ENCODE data around the gene LSAMP. TPM values are rescaled to one million over a fixed set of nuclear protein-coding genes. Genes with fewer than 3 reads are reported as not detected.

LSAMP gene
- total and polyA plus RNA-seq, 9 of the 15 experiments (the other 6 are each of a cell fraction or from before 2014, with no cell fraction given) = 0.09 to 0.11 TPM; not detected in 7

- in situ Hi-C loops (cut with MboI) = no loop called here
- TF ChIP-seq TARDBP (IDR thresholded peaks at IDR 0.05) = no peak
- no peak for TF ChIP-seq RBM15 (IDR thresholded peaks at IDR 0.05; ENCODE audit: insufficient read depth, low read length)
- TF ChIP-seq, protein P1, sequence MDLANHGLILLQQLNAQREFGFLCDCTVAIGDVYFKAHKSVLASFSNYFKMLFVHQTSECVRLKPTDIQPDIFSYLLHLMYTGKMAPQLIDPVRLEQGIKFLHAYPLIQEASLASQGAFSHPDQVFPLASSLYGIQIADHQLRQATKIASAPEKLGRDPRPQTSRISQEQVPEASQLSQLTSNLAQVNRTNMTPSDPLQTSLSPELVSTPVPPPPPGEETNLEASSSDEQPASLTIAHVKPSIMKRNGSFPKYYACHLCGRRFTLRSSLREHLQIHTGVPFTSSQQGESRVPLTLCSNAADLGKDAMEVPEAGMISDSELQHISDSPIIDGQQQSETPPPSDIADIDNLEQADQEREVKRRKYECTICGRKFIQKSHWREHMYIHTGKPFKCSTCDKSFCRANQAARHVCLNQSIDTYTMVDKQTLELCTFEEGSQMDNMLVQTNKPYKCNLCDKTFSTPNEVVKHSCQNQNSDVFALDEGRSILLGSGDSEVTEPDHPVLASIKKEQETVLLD (IDR thresholded peaks at IDR 0.05) = no peak
- TF ChIP-seq ZSCAN29 (IDR thresholded peaks at IDR 0.05) = no peak
- TF ChIP-seq MBD1 (CRISPR knock-in tag; IDR thresholded peaks at IDR 0.05) = no peak
- TF ChIP-seq, protein P2, sequence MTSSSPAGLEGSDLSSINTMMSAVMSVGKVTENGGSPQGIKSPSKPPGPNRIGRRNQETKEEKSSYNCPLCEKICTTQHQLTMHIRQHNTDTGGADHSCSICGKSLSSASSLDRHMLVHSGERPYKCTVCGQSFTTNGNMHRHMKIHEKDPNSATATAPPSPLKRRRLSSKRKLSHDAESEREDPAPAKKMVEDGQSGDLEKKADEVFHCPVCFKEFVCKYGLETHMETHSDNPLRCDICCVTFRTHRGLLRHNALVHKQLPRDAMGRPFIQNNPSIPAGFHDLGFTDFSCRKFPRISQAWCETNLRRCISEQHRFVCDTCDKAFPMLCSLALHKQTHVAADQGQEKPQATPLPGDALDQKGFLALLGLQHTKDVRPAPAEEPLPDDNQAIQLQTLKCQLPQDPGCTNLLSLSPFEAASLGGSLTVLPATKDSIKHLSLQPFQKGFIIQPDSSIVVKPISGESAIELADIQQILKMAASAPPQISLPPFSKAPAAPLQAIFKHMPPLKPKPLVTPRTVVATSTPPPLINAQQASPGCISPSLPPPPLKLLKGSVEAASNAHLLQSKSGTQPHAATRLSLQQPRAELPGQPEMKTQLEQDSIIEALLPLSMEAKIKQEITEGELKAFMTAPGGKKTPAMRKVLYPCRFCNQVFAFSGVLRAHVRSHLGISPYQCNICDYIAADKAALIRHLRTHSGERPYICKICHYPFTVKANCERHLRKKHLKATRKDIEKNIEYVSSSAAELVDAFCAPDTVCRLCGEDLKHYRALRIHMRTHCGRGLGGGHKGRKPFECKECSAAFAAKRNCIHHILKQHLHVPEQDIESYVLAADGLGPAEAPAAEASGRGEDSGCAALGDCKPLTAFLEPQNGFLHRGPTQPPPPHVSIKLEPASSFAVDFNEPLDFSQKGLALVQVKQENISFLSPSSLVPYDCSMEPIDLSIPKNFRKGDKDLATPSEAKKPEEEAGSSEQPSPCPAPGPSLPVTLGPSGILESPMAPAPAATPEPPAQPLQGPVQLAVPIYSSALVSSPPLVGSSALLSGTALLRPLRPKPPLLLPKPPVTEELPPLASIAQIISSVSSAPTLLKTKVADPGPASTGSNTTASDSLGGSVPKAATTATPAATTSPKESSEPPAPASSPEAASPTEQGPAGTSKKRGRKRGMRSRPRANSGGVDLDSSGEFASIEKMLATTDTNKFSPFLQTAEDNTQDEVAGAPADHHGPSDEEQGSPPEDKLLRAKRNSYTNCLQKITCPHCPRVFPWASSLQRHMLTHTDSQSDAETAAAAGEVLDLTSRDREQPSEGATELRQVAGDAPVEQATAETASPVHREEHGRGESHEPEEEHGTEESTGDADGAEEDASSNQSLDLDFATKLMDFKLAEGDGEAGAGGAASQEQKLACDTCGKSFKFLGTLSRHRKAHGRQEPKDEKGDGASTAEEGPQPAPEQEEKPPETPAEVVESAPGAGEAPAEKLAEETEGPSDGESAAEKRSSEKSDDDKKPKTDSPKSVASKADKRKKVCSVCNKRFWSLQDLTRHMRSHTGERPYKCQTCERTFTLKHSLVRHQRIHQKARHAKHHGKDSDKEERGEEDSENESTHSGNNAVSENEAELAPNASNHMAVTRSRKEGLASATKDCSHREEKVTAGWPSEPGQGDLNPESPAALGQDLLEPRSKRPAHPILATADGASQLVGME (CRISPR knock-in tag; IDR thresholded peaks at IDR 0.05) = no peak
- TF ChIP-seq GABPA (tag; conservative IDR thresholded peaks at IDR 0.05; ENCODE audit: low read depth) = no peak
- TF ChIP-seq FUS (optimal IDR thresholded peaks at IDR 0.05; ENCODE audit: low read depth, low read length) = no peak
- TF ChIP-seq TCF3 (CRISPR knock-in tag; IDR thresholded peaks at IDR 0.05) = no peak
- TF ChIP-seq ZNF197 (CRISPR knock-in tag; IDR thresholded peaks at IDR 0.05; ENCODE audit: low read depth) = no peak
- TF ChIP-seq FIP1L1 (IDR thresholded peaks at IDR 0.05; ENCODE audit: low read depth, low read length, poor library complexity, severe bottlenecking) = no peak
- no peak for TF ChIP-seq ZBTB17 (CRISPR knock-in tag; IDR thresholded peaks at IDR 0.05)
- no peak for TF ChIP-seq NEUROD1 (IDR thresholded peaks at IDR 0.05; ENCODE audit: borderline replicate concordance, low read depth, low read length, partially characterized antibody)
- no peak for TF ChIP-seq HDAC3 (IDR thresholded peaks at IDR 0.05; ENCODE audit: borderline replicate concordance, partially characterized antibody)
- TF ChIP-seq PPARD (CRISPR knock-in tag; IDR thresholded peaks at IDR 0.05) = no peak
- TF ChIP-seq OTX1 (CRISPR knock-in tag; IDR thresholded peaks at IDR 0.05) = no peak
These were observed 684.6 kb downstream of the LSAMP start for GRCh38 chr3:115760716-115761115.

More at GRCh38 chr3:115760716-115761115, 684.6 kb downstream of the LSAMP start:
- no TSS peak for BruUV-seq (replicated peaks)
- no peaks in the 10 kb centered on the region for H3K9me1 ChIP-seq (ENCODE audit: control insufficient read depth, insufficient read depth, low read length)
- H3K9ac ChIP-seq (ENCODE audit: insufficient read depth in 1 of 2, low read depth in 2 of 2, low read length in 2 of 2) = no peak overlapping the region
- H3K27me3 ChIP-seq (ENCODE audit: control insufficient read depth in 2 of 2, insufficient read depth in 2 of 2, low read length in 2 of 2) = no peaks in the 10 kb centered on the region
- no peak overlapping the region for H3K4me2 ChIP-seq (ENCODE audit: insufficient read depth, low read length)
- ChIA-PET CTCF (ENCODE audit: low intra/inter-chr PET ratio) (no interaction called here), POLR2A (interaction anchor here (0.6 kb wide), 1 partner anchor 125 kb away, joined by 4 read pairs; no protein-coding TSS in a partner anchor)
- no peaks in the 10 kb centered on the region for H3K79me2 ChIP-seq (ENCODE audit: control insufficient read depth, insufficient read depth, low read length)
- no peak overlapping the region for H2AFZ ChIP-seq (ENCODE audit: low read depth, low read length)
- DNase-seq (ENCODE audit: extremely low read depth in 1 of 4, low spot score in 3 of 4) (no peak), ATAC-seq (no peak; the same call in 2 of the 3 replicates), FAIRE-seq (no peak)
- no peaks in the 10 kb centered on the region for H3K9me3 ChIP-seq (replicated peaks; ENCODE audit: control insufficient read depth, insufficient read depth, low read depth, low read length)
- peaks cover 0 to 4% of the 10 kb centered on the region in 2 experiments; a peak in 2 of 5 replicates for H3K4me1 ChIP-seq (replicated peaks in 1 of 2; ENCODE audit: control insufficient read depth in 2 of 2, insufficient read depth in 2 of 2, low read length in 2 of 2)
- H3K36me3 ChIP-seq (ENCODE audit: control insufficient read depth, insufficient read depth, low read length) = no peaks in the 10 kb centered on the region
- no peaks in the 10 kb centered on the region for H4K20me1 ChIP-seq (replicated peaks; ENCODE audit: control insufficient read depth, insufficient read depth, low read length)
- no peak overlapping the region for H3K27ac ChIP-seq (ENCODE audit: extremely low read depth, low read depth, low read length)
- 0% methylated on average over 1 of the region's 3 CpGs for WGBS (ENCODE audit: insufficient coverage, low coverage, missing lambda C conversion rate)
- no peak overlapping the region for H3K4me3 ChIP-seq
- intact Hi-C loops (cut with micrococcal nuclease) = no loop called here
